ENCODE results near the gene ATG4A. TPM values are rescaled to one million over a fixed set of nuclear protein-coding genes. Genes with fewer than 3 reads are reported as not detected.

Gene ATG4A
- total and polyA plus RNA-seq, 9 of the 15 experiments (the other 6 are each of a cell fraction or from before 2014, with no cell fraction given) = 7.3 to 24.5 (median 16.6) TPM

DNA sequence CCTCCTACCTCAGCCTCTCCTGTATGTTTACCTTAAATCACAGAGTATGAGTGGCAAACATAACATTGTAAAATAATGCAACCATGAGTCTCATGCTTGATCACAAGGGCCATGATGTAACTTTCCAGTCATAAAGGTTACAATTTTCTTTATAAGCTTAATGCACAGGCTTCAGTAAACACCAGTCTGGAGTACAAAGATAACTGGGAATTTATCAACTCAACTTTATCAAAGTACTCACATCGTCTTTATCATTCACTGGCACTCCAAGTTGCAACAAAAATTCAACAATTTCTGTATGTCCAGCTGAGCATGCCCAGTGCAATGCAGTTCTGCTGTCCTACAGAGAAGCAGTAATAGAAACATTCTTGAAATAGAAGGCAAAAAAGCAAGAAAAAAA, 3.1 kb upstream of the ATG4A start (continued):
- TF ChIP-seq, protein P1, sequence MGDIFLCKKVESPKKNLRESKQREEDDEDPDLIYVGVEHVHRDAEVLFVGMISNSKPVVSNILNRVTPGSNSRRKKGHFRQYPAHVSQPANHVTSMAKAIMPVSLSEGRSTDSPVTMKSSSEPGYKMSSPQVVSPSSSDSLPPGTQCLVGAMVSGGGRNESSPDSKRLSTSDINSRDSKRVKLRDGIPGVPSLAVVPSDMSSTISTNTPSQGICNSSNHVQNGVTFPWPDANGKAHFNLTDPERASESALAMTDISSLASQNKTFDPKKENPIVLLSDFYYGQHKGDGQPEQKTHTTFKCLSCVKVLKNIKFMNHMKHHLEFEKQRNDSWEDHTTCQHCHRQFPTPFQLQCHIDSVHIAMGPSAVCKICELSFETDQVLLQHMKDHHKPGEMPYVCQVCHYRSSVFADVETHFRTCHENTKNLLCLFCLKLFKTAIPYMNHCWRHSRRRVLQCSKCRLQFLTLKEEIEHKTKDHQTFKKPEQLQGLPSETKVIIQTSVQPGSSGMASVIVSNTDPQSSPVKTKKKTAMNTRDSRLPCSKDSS (IDR thresholded peaks at IDR 0.05; ENCODE audit: low read depth, partially characterized antibody) = no peak
- TF ChIP-seq POLR2B (IDR thresholded peaks at IDR 0.05; ENCODE audit: low read depth, partially characterized antibody) = no peak
- TF ChIP-seq, protein P2, sequence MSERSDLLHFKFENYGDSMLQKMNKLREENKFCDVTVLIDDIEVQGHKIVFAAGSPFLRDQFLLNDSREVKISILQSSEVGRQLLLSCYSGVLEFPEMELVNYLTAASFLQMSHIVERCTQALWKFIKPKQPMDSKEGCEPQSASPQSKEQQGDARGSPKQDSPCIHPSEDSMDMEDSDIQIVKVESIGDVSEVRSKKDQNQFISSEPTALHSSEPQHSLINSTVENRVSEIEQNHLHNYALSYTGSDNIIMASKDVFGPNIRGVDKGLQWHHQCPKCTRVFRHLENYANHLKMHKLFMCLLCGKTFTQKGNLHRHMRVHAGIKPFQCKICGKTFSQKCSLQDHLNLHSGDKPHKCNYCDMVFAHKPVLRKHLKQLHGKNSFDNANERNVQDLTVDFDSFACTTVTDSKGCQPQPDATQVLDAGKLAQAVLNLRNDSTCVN (CRISPR knock-in tag; IDR thresholded peaks at IDR 0.05) = no peak
- TF ChIP-seq, protein P3, sequence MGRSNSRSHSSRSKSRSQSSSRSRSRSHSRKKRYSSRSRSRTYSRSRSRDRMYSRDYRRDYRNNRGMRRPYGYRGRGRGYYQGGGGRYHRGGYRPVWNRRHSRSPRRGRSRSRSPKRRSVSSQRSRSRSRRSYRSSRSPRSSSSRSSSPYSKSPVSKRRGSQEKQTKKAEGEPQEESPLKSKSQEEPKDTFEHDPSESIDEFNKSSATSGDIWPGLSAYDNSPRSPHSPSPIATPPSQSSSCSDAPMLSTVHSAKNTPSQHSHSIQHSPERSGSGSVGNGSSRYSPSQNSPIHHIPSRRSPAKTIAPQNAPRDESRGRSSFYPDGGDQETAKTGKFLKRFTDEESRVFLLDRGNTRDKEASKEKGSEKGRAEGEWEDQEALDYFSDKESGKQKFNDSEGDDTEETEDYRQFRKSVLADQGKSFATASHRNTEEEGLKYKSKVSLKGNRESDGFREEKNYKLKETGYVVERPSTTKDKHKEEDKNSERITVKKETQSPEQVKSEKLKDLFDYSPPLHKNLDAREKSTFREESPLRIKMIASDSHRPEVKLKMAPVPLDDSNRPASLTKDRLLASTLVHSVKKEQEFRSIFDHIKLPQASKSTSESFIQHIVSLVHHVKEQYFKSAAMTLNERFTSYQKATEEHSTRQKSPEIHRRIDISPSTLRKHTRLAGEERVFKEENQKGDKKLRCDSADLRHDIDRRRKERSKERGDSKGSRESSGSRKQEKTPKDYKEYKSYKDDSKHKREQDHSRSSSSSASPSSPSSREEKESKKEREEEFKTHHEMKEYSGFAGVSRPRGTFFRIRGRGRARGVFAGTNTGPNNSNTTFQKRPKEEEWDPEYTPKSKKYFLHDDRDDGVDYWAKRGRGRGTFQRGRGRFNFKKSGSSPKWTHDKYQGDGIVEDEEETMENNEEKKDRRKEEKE (IDR thresholded peaks at IDR 0.05; ENCODE audit: borderline replicate concordance in 1 of 2, control insufficient read depth in 1 of 2, low read depth in 2 of 2, low read length in 1 of 2) = no peak
- no peak for TF ChIP-seq SREBF2 (CRISPR knock-in tag; IDR thresholded peaks at IDR 0.05)
- TF ChIP-seq, protein P4, sequence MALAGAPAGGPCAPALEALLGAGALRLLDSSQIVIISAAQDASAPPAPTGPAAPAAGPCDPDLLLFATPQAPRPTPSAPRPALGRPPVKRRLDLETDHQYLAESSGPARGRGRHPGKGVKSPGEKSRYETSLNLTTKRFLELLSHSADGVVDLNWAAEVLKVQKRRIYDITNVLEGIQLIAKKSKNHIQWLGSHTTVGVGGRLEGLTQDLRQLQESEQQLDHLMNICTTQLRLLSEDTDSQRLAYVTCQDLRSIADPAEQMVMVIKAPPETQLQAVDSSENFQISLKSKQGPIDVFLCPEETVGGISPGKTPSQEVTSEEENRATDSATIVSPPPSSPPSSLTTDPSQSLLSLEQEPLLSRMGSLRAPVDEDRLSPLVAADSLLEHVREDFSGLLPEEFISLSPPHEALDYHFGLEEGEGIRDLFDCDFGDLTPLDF (CRISPR knock-in tag; IDR thresholded peaks at IDR 0.05) = no peak
- TF ChIP-seq, protein P5, sequence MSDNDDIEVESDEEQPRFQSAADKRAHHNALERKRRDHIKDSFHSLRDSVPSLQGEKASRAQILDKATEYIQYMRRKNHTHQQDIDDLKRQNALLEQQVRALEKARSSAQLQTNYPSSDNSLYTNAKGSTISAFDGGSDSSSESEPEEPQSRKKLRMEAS (CRISPR knock-in tag; IDR thresholded peaks at IDR 0.05) = no peak
- TF ChIP-seq NR2C1 (IDR thresholded peaks at IDR 0.05) = no peak
- 0 out of 2 replicates have a peak, but pooled peaks have one; percentile 14 for TF ChIP-seq NR2C1 (tag; IDR thresholded peaks at IDR 0.05)
- no peak for TF ChIP-seq HNRNPK (IDR thresholded peaks at IDR 0.05; ENCODE audit: low read depth, low read length, poor library complexity, severe bottlenecking)
- no peak for TF ChIP-seq POLR2AphosphoS2 (IDR thresholded peaks at IDR 0.05; ENCODE audit: low read length)
- TF ChIP-seq SLC30A9 (CRISPR knock-in tag; IDR thresholded peaks at IDR 0.05) = no peak
- TF ChIP-seq, protein P6, sequence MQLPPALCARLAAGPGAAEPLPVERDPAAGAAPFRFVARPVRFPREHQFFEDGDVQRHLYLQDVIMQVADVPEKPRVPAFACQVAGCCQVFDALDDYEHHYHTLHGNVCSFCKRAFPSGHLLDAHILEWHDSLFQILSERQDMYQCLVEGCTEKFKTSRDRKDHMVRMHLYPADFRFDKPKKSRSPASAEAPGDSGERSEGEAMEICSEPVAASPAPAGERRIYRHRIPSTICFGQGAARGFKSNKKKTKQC (CRISPR knock-in tag; IDR thresholded peaks at IDR 0.05) = no peak
- TF ChIP-seq MYBL2 (IDR thresholded peaks at IDR 0.05; ENCODE audit: low read depth) = no peak
- no peak for TF ChIP-seq MYBL2 (CRISPR knock-in tag; IDR thresholded peaks at IDR 0.05; ENCODE audit: borderline replicate concordance)
- TF ChIP-seq NCOA2 (IDR thresholded peaks at IDR 0.05; ENCODE audit: partially characterized antibody in 2 of 2) = no peak
- no peak for TF ChIP-seq ZNF75A (CRISPR knock-in tag; IDR thresholded peaks at IDR 0.05)
- TF ChIP-seq ZNF347 (CRISPR knock-in tag; IDR thresholded peaks at IDR 0.05; ENCODE audit: low read depth) = no peak
- TF ChIP-seq L3MBTL2 (IDR thresholded peaks at IDR 0.05) = no peak
- TF ChIP-seq SUPT5H (IDR thresholded peaks at IDR 0.05) = no peak
- no peak for TF ChIP-seq SETDB1 (IDR thresholded peaks at IDR 0.05; ENCODE audit: low read length)
- TF ChIP-seq MED1 (CRISPR knock-in tag; IDR thresholded peaks at IDR 0.05; ENCODE audit: borderline replicate concordance) = no peak

Data from K562 (cell line).